ENCODE data around the gene GATB. TPM values are rescaled to one million over a fixed set of nuclear protein-coding genes. Genes with fewer than 3 reads are reported as not detected.

The GATB gene
- total and polyA plus RNA-seq, 2 of the 4 experiments (the other 2 are of a cell fraction): 18.7 to 20.3 TPM

DNA sequence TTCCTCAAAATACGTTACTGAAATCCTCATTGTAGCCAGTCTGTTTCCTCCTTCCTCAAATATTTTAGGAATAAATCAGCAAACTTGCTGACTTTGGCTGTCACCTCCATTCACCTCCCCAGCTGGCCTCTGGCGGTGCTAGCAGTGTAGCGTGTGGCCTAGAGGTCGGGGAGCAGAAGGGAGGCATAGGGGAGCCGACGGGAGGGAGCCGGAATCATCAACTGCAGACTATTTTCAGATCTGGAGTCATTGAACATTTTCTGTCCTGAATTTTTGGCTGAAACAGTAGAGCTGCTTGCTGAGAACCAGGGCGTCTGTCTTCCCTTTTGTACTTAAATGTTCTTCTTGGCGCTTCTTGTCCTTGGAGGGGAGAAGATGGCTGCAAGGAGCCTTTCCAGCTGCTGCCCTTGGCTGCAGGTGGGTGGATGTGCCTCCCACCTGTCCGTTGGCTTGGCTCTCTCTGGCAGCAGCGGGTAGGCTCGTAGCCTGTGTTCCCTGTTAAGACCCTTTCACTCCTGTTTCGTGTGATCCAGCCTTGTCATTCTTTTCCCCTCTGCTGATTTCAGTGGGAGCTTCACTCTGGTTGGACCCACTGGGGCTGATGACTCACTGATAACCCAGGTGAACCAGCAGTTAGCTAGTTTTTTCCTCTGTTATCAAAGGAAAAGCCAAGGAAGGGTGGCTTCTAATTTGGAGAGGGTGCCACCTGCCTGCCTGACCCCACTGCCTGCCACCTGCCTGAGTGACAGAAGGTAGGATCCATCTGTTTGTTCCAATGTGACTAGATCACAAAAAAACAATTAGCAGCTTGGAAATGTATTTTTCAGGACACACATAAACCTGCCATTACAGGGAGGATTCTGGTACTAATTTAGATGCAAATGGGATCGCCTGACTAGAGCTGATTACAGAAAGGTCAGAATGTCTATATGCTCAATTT, 135.9 kb downstream of the GATB start (continued):
- TF ChIP-seq MXI1 (IDR thresholded peaks at IDR 0.05; ENCODE audit: borderline replicate concordance, low read depth, low read length): no peak

All from IMR-90 (cell line).